ENCODE measurements around the gene CGB8.
A peak's percentile ranks its signal among the peaks of the same experiment; 100 is the strongest.
"Not testable (repeated sequence)": the region's sequence is repeated elsewhere in the genome, so short reads cannot be mapped to it uniquely, and the experiment has no call there.

CGB8 gene

DNA sequence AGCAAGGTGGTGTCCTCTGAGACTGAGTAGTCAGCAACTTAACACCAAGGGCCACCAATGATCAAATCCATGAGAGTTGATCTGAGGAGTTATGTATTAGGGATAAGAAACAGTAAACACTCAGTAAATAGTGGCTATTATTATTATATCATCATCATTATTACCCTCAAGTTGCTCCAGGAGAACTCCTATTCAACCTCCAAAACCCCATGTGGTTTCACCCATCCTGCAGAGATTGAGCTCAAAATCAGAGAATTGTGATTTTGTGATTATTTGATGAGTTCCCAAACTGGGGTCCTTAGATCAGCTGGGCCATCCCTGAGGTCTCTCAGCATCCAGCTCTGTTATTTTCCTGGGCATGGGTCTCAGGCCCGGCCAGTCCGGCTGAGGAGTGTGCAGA, 12.1 kb upstream of the CGB8 start:
- no peak overlapping the region for H3K9ac ChIP-seq (ENCODE audit: low read depth, low read length)
- no peaks in the 10 kb centered on the region for H3K36me3 ChIP-seq (ENCODE audit: insufficient read depth, low read depth, low read length)
- H3K27me3 ChIP-seq (ENCODE audit: insufficient read depth, low read length) = peaks cover 54% of the 10 kb centered on the region

DNA sequence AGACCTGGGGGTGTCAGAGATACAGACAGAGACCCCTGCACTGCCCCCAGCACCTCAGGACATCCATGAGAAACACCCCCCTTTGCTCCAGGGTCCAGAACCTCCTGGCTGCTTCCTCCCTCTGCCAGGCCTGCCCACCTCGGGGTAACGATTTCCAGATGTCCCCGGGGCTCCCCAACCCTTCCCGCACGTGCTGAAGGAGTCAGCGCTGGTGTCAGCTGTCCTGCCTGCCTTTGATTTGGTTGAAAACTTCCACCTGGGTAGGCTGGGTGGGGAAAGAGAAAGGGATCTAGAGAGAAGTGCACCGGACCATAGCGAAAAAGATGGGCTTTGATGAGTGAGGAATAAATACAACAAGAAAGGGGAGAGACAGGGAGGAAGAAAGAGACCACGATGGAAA, 10.1 kb upstream of the CGB8 start:
- Histone ChIP-seq H3K36me3 (ENCODE audit: insufficient read depth, low read depth, low read length) (no peaks in the 10 kb centered on the region), H3K27me3 (ENCODE audit: insufficient read depth, low read length) (peaks cover 56% of the 10 kb centered on the region), H3K9me3 (ENCODE audit: insufficient read depth, low read depth, low read length) (no peaks in the 10 kb centered on the region), H3K9ac (ENCODE audit: low read depth, low read length) (no peak overlapping the region), H3K27ac (ENCODE audit: low read length) (no peak overlapping the region), H3K4me3 (ENCODE audit: low read length) (no peak overlapping the region), H3K4me1 (ENCODE audit: insufficient read depth, low read length) (peaks cover 6% of the 10 kb centered on the region; the same call in 1 of the 2 replicates)

More for the DNA sequence above, 12.1 kb upstream of the CGB8 start:
- Histone ChIP-seq H3K4me3 (ENCODE audit: low read length) (no peak overlapping the region), H3K9me3 (ENCODE audit: insufficient read depth, low read depth, low read length) (no peaks in the 10 kb centered on the region), H3K4me1 (ENCODE audit: insufficient read depth, low read length) (peaks cover 15% of the 10 kb centered on the region), H3K27ac (ENCODE audit: low read length) (no peak overlapping the region)

DNA sequence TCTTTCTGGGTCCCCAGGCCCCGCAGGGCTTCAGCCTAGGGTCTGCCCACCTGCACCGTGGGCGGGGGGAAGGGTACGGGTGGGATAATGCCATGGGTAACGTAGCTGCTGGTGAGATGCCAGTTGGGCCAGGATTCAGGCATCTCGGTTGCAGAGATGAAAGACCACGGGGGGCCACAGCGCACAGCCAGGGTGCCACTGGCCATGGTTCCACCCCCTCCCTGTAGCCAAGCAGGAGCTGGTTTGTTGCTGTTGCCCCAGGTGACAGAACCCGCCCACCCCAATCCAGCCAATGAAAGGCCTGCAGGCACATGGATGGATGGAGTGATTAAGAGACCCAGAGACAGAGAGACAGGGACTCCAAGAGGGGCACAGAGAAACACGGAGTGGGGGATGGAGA, 9.7 kb upstream of the CGB8 start:
- Histone ChIP-seq H3K27ac (ENCODE audit: low read length) (no peak overlapping the region), H3K36me3 (ENCODE audit: insufficient read depth, low read depth, low read length) (no peaks in the 10 kb centered on the region), H3K4me1 (ENCODE audit: insufficient read depth, low read length) (0 out of 2 replicates have a peak, but pooled peaks cover 3% of the 10 kb centered on the region), H3K27me3 (ENCODE audit: insufficient read depth, low read length) (peaks cover 53% of the 10 kb centered on the region), H3K4me3 (ENCODE audit: low read length) (no peak overlapping the region), H3K9me3 (ENCODE audit: insufficient read depth, low read depth, low read length) (no peaks in the 10 kb centered on the region), H3K9ac (ENCODE audit: low read depth, low read length) (no peak overlapping the region)

DNA sequence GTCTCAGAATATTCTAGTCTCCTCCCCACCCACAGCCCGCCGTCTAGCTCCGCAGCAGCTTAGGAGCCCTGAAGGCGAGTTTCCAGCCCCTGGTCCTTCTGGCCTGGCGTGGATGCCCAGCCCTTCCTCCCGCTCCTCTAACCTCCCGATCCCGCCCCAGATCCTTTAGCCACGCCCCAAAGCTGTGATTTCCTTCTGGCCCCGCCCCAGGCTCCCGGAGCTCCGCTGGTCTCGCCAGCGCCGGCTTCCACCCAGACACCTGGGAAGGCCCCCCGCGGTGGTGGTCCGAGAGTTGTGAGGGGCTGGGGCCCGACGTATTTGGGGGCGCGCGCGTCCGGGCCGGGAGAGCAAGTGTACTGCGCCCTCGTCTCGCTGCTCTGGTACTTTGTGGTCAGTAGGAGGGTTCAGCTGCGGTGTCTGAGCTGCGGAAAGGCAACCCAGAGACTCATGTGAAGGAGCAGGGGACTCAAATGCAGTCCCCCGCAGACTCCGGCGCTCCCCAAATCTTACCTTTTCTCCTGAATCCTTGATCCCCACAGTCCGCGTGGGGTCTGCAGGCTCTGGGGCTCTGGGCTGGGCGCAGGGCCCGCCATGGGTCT, 8.8 kb upstream of the CGB8 start, which contains the start of gene CGB7:
Gene CGB7, minus strand, starts transcription at position 114 of the 599 bp plus-strand sequence. CDS start 2,374 bp downstream, outside the sequence.
- Histone ChIP-seq H3K27me3 (ENCODE audit: insufficient read depth, low read length) (peaks cover 53% of the 10 kb centered on the region), H3K9ac (ENCODE audit: low read depth, low read length) (no peak within 1 kb of the TSS), H3K4me3 (ENCODE audit: low read length) (peak within 1 kb of the TSS; percentile 65), H3K36me3 (ENCODE audit: insufficient read depth, low read depth, low read length) (no peaks in the 10 kb centered on the region), H3K9me3 (ENCODE audit: insufficient read depth, low read depth, low read length) (no peaks in the 10 kb centered on the region), H3K27ac (ENCODE audit: low read length) (no peak within 1 kb of the TSS), H3K4me1 (ENCODE audit: insufficient read depth, low read length) (0 out of 2 replicates have a peak, but pooled peaks cover 3% of the 10 kb centered on the region)

DNA sequence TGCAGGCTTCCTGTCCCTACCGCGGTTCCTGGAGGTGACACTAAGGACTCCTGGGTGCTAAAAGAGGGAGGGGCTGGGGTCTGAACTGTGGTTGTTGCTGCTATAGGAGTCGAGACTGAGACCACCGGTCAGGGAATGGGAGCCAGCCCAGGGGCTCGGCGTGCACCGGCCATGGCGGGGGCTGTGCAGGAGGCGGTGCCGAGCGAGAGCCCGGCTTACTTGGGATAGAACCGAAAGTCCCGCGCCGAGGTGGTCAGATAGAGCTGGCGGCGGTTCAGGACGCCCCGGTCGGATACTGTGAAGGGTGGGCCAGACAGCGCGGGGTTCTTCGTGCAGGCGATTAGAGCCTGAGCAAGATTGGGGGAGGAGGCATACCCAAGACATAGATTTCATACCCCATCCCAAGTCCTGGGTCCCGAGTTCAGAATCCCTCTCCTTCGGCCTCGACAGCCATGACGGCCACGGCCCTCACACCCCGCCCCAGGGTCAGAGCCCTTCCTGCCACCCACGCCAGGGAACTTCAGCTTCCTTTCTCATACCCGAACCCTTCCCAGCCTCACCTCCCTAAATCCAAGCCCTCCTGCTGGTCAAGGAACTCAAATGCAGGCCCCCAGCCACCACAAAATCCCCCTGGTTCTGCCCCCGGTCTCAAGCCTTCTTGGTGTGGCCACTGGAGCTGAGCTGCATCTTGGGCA, 8.1 kb upstream of the CGB8 start:
- peak overlapping the region; percentile 65 for H3K4me3 ChIP-seq (ENCODE audit: low read length)
- H3K9ac ChIP-seq (ENCODE audit: low read depth, low read length) = not testable (repeated sequence)

DNA sequence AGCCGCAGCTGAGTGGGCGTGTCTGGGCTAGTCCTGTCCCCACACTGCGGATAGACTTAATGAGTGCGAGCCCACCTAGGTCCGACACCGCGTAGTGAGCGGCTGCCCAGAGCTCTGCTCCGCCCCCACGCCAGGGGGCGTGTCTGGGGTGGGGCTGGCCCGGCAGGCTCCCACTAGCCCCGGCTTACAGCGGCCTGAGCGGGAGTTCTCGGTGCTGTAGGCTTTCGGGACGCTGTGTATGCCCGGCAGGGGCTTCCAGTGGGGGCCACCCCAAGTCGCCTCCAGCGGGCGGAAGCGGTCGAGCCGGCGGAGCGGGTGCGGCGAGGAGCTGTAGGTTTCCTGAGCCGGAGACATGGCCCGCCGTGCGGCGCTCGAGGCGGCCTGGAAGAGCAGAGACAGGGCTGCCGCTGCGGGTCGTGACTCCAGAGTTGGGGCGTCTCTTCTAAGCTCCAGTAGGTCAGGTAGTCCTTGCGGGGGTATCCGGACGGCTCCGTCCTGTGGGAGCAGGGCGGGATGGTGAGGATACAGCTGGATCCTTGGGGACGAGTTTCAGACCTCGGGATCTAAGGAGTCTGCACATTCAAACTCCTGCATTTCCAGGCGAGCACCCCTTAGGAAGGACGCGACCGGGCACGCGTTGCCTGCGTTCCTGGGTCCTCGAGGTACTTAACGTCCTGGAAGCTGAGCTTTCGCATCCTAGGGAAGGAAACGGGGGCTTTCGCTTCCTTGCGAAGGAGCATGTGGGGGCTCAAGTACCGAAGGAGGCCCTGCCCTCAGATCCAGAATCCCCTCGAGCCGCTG, 7.4 kb upstream of the CGB8 start:
- Histone ChIP-seq H3K27ac (ENCODE audit: low read length) (no peak overlapping the region), H3K27me3 (ENCODE audit: insufficient read depth, low read length) (peaks cover 53% of the 10 kb centered on the region), H3K9me3 (ENCODE audit: insufficient read depth, low read depth, low read length) (no peaks in the 10 kb centered on the region), H3K4me1 (ENCODE audit: insufficient read depth, low read length) (0 out of 2 replicates have a peak, but pooled peaks cover 3% of the 10 kb centered on the region), H3K9ac (ENCODE audit: low read depth, low read length) (no peak overlapping the region), H3K4me3 (ENCODE audit: low read length) (peak overlapping the region; percentile 65), H3K36me3 (ENCODE audit: insufficient read depth, low read depth, low read length) (no peaks in the 10 kb centered on the region)

More for the DNA sequence above, 8.1 kb upstream of the CGB8 start:
- H3K9me3 ChIP-seq (ENCODE audit: insufficient read depth, low read depth, low read length); H3K36me3 ChIP-seq (ENCODE audit: insufficient read depth, low read depth, low read length); H3K4me1 ChIP-seq (ENCODE audit: insufficient read depth, low read length); H3K27ac ChIP-seq (ENCODE audit: low read length): not testable (repeated sequence)
- H3K27me3 ChIP-seq (ENCODE audit: insufficient read depth, low read length) = peaks cover 53% of the 10 kb centered on the region

DNA sequence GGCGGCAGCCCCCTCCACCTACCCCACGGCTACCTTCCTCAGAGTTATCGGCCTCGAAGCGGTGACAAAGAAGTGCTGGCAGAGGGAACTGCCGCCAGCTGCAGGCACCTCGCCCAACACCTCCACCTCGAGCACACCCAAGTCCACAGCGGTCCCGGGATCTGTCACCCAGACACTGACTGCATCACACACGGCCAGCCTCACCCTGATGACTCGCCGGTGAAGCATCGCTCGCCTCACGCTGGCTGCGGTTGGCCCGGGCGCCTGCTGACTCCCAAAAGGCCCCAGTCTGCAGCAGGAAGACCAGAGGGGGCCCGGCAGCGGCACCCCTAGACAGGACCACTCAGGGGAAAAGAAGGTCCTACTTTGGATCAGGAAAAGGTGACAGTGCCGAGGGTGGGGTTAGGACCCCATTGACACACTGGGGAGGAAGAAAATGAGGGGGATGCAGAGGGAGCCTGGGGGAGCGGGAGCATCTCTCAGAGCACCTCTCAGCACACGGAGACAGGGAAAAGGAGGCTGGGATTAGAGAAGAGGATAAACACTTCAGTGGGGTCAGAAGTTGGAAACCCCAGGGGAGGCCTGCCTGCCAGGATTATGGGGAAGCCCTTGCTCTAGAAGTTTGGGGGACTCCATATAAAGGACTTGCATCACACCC, 1.6 kb upstream of the CGB8 start:
- not testable (repeated sequence) for H3K9me3 ChIP-seq (ENCODE audit: insufficient read depth, low read depth, low read length); H3K4me1 ChIP-seq (ENCODE audit: insufficient read depth, low read length); H3K4me3 ChIP-seq (ENCODE audit: low read length); H3K27ac ChIP-seq (ENCODE audit: low read length); H3K36me3 ChIP-seq (ENCODE audit: insufficient read depth, low read depth, low read length); H3K27me3 ChIP-seq (ENCODE audit: insufficient read depth, low read length); H3K9ac ChIP-seq (ENCODE audit: low read depth, low read length)

DNA sequence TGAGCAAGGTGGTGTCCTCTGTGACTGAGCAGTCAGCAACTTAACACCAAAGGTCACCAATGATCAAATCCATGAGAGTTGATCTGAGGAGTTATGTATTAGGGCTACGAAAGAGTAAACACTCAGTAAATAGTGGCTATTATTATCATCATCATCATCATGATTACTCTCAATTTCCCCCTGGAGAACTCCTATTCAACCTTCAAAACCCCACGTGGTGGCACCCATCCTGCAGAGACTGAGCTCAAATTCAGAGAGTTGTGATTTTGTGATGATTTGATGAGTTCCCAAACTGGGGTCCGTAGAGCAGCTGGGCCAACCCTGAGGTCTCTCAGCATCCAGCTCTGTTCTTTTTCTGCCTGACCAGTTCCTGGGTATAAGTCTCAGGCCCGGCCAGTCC, 923 bp upstream of the CGB8 start:
- not testable (repeated sequence) for H3K9me3 ChIP-seq (ENCODE audit: insufficient read depth, low read depth, low read length); H3K27ac ChIP-seq (ENCODE audit: low read length); H3K4me3 ChIP-seq (ENCODE audit: low read length); H3K27me3 ChIP-seq (ENCODE audit: insufficient read depth, low read length); H3K36me3 ChIP-seq (ENCODE audit: insufficient read depth, low read depth, low read length); H3K4me1 ChIP-seq (ENCODE audit: insufficient read depth, low read length); H3K9ac ChIP-seq (ENCODE audit: low read depth, low read length)

DNA sequence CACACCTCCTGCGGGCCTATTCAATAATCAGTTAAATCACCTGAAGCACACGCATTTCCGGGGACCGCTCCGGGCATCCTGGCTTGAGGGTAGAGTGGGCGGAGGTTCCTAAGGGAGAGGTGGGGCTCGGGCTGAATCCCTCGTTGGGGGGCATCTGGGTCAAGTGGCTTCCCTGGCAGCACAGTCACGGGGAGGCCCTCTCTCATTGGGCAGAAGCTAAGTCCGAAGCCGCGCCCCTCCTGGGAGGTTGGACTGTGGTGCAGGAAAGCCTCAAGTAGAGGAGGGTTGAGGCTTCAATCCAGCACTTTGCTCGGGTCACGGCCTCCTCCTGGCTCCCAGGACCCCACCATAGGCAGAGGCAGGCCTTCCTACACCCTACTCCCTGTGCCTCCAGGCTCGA, 5.4 kb downstream of the CGB8 start, which contains the start of gene CGB5:
Gene CGB5, plus strand, starts transcription at position 301 of the 400 bp plus-strand sequence. CDS start 362 bp downstream, outside the sequence.
- not testable (repeated sequence) for H3K9ac ChIP-seq (ENCODE audit: low read depth, low read length); H3K27me3 ChIP-seq (ENCODE audit: insufficient read depth, low read length); H3K27ac ChIP-seq (ENCODE audit: low read length); H3K36me3 ChIP-seq (ENCODE audit: insufficient read depth, low read depth, low read length); H3K4me1 ChIP-seq (ENCODE audit: insufficient read depth, low read length); H3K9me3 ChIP-seq (ENCODE audit: insufficient read depth, low read depth, low read length); H3K4me3 ChIP-seq (ENCODE audit: low read length)

DNA sequence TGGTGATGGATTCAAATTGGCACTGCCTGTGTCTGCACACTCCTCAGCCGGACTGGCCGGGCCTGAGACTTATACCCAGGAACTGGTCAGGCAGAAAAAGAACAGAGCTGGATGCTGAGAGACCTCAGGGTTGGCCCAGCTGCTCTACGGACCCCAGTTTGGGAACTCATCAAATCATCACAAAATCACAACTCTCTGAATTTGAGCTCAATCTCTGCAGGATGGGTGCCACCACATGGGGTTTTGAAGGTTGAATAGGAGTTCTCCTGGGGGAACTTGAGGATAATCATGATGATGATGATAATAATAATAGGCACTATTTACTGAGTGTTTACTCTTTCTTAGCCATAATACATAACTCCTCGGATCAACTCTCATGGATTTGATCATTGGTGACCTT, 6.2 kb downstream of the CGB8 start:
- H3K9me3 ChIP-seq (ENCODE audit: insufficient read depth, low read depth, low read length); H3K36me3 ChIP-seq (ENCODE audit: insufficient read depth, low read depth, low read length); H3K4me3 ChIP-seq (ENCODE audit: low read length); H3K27me3 ChIP-seq (ENCODE audit: insufficient read depth, low read length); H3K9ac ChIP-seq (ENCODE audit: low read depth, low read length); H3K4me1 ChIP-seq (ENCODE audit: insufficient read depth, low read length); H3K27ac ChIP-seq (ENCODE audit: low read length): not testable (repeated sequence)

DNA sequence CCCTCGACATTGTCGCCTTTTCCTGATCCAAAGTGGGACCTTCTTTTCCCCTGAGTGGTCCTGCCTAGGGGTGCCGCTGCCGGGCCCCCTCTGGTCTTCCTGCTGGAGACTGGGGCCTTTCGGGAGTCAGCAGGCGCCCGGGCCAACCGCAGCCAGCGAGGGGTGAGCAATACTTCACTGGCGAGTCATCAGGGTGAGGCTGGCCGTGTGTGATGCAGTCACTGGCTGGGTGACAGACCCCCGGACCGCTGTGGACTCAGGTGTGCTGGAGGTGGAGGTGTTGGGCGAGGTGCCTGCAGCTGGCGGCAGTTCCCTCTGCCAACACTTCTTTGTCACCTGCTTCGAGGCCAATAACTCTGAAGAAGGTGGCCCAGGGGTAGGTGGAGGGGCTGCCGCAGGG, 6.7 kb downstream of the CGB8 start:
- Histone ChIP-seq H3K9me3 (ENCODE audit: insufficient read depth, low read depth, low read length) (no peaks in the 10 kb centered on the region), H3K9ac (ENCODE audit: low read depth, low read length) (no peak overlapping the region), H3K4me3 (ENCODE audit: low read length) (no peak overlapping the region), H3K4me1 (ENCODE audit: insufficient read depth, low read length) (no peaks in the 10 kb centered on the region), H3K27me3 (ENCODE audit: insufficient read depth, low read length) (no peaks in the 10 kb centered on the region), H3K36me3 (ENCODE audit: insufficient read depth, low read depth, low read length) (no peaks in the 10 kb centered on the region), H3K27ac (ENCODE audit: low read length) (no peak overlapping the region)

Data from iPS-20b (cell line).